ENCODE measurements around the gene TSPOAP1. TPM values are rescaled to one million over a fixed set of nuclear protein-coding genes. Genes with fewer than 3 reads are reported as not detected.

The TSPOAP1 gene
- total and polyA plus RNA-seq, 2 of the 13 experiments (the other 11 are each of a cell fraction or from before 2014, with no cell fraction given) = not detected

GRCh38 chr17:58305626-58306025 is 23.0 kb downstream of the TSPOAP1 start:
- no peak for ATAC-seq

More at GRCh38 chr17:58305626-58306025, 23.0 kb downstream of the TSPOAP1 start:
- intact Hi-C loops (cut with micrococcal nuclease; ENCODE audit: unreplicated experiment) = no loop called here
- ChIA-PET CTCF (ENCODE audit: low intra/inter-chr PET ratio, low total read pairs) (interaction anchor here (3.1 kb wide), 1 partner anchor 142 kb away, joined by 22 read pairs; no protein-coding TSS in a partner anchor), POLR2A (interaction anchor here (0.5 kb wide), 1 partner anchor 19 kb away, joined by 4 read pairs; no protein-coding TSS in a partner anchor)
- Histone ChIP-seq H3K79me2 (ENCODE audit: insufficient read depth, low read length) (no peaks in the 10 kb centered on the region), H3K9ac (ENCODE audit: insufficient read depth, low read depth, low read length) (no peak overlapping the region), H2AFZ (ENCODE audit: low read length) (no peak overlapping the region), H3K4me2 (ENCODE audit: low read depth, low read length) (no peak overlapping the region), H3K27ac (ENCODE audit: extremely low read length, insufficient read depth, low read length) (no peak overlapping the region), H4K20me1 (ENCODE audit: insufficient read depth, low read length) (no peaks in the 10 kb centered on the region), H3K4me3 (replicated peaks in 1 of 3; ENCODE audit: insufficient read depth in 1 of 3, low read depth in 2 of 3, low read length in 3 of 3) (no peak overlapping the region), H3K4me1 (ENCODE audit: insufficient read depth, low read length) (peaks cover 18% of the 10 kb centered on the region), H3K36me3 (replicated peaks in 1 of 2; ENCODE audit: control insufficient read depth in 1 of 2, insufficient read depth in 2 of 2, low read length in 2 of 2) (no peaks in the 10 kb centered on the region), H3K27me3 (ENCODE audit: control insufficient read depth in 1 of 2, insufficient read depth in 2 of 2, low read length in 2 of 2) (peaks cover 29 to 81% of the 10 kb centered on the region in 2 experiments; a peak in 4 of 5 replicates), H3K9me3 (ENCODE audit: low read length) (no peaks in the 10 kb centered on the region)
- 14% methylated on average over 3 of the region's 8 CpGs for WGBS (ENCODE audit: low lambda C conversion rate)
- DNase-seq (ENCODE audit: low spot score) (no peak), FAIRE-seq (no peak)
- in situ Hi-C loops (cut with HindIII; ENCODE audit: extremely low pct_ligation_motif_present, low pct_unique_long_range_greater_than_20kb) = loop anchor here (5.0 kb wide), 1 partner anchor 142 kb away; no protein-coding TSS in a partner anchor
- TF ChIP-seq ZBTB39 (CRISPR knock-in tag; IDR thresholded peaks at IDR 0.05) (no peak), PAF1 (CRISPR knock-in tag; IDR thresholded peaks at IDR 0.05) (no peak), SYNCRIP (IDR thresholded peaks at IDR 0.05; ENCODE audit: insufficient read depth, low read depth, low read length) (no peak), MBD4 (IDR thresholded peaks at IDR 0.05; ENCODE audit: borderline replicate concordance, low read length) (no peak), BRCA1 (CRISPR knock-in tag; IDR thresholded peaks at IDR 0.05) (no peak), FOSL2 (CRISPR knock-in tag; IDR thresholded peaks at IDR 0.05) (no peak), RBFOX2 (IDR thresholded peaks at IDR 0.05; ENCODE audit: low read depth, low read length) (no peak), SMYD3 (CRISPR knock-in tag; IDR thresholded peaks at IDR 0.05) (no peak), ZNF646 (CRISPR knock-in tag; IDR thresholded peaks at IDR 0.05) (no peak), ATF5 (CRISPR knock-in tag; IDR thresholded peaks at IDR 0.05; ENCODE audit: low read depth) (no peak), ZNF761 (CRISPR knock-in tag; conservative IDR thresholded peaks at IDR 0.05) (no peak), PAX8 (CRISPR knock-in tag; IDR thresholded peaks at IDR 0.05; ENCODE audit: borderline replicate concordance) (no peak), ZNF460 (CRISPR knock-in tag; IDR thresholded peaks at IDR 0.05; ENCODE audit: borderline replicate concordance) (no peak), NCOA5 (CRISPR knock-in tag; IDR thresholded peaks at IDR 0.05) (no peak)
- BruUV-seq (replicated peaks) = no TSS peak

Data from HepG2 (cell line).